Measurements from ENCODE around the gene PAQR4.
A peak's percentile ranks its signal among the peaks of the same experiment; 100 is the strongest.

The PAQR4 gene

DNA sequence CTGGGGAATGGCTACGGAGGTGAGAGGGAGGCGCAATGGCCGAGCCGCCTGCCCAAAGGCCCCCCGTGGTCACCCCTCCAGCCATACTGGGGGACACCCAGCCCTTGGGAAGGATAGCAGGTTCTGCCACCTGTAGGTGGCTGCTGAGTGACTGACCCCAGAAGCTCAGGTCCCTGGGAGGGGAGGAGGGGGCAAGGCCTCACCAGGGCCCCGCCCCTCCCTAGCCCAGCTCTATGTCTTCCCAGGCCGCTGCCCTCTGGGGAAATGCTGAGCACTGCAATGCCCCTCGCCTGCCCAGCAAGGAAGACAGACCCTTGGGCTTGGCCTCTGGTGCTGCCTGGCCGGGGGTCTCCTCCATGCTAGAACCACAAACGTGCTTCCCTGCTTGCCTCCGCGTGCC lies 32.2 kb downstream of the PAQR4 start:
- Histone ChIP-seq H4K8ac (ENCODE audit: low read depth, low read length) (no peak overlapping the region), H3K27me3 (ENCODE audit: control insufficient read depth in 3 of 3, insufficient read depth in 3 of 3, low read depth in 1 of 3, low read length in 3 of 3) (peaks cover 7 to 70% (median 19%) of the 10 kb centered on the region in 3 experiments), H3K14ac (ENCODE audit: low read length) (no peak overlapping the region), H3K23ac (ENCODE audit: low read depth, low read length, poor library complexity) (peak overlapping the region; percentile 12), H2AK5ac (ENCODE audit: low read depth, low read length) (peak overlapping the region; percentile 90), H3K9ac (ENCODE audit: low read depth, low read length, poor library complexity) (peak overlapping the region; percentile 78), H3K4me1 (ENCODE audit: control insufficient read depth in 2 of 2, insufficient read depth in 1 of 2, low read depth in 1 of 2, low read length in 2 of 2) (peaks cover 0 to 2% of the 10 kb centered on the region in 2 donors), H2BK5ac (ENCODE audit: low read length) (no peak overlapping the region), H2BK12ac (ENCODE audit: low read length) (peak overlapping the region; percentile 10), H3K36me3 (replicated peaks in 1 of 2; ENCODE audit: control insufficient read depth in 2 of 2, insufficient read depth in 2 of 2, low read length in 2 of 2) (no peaks in the 10 kb centered on the region), H2BK15ac (ENCODE audit: low read length) (peak overlapping the region; percentile 81), H3K79me1 (ENCODE audit: low read depth, low read length) (peaks cover 2% of the 10 kb centered on the region), H2AFZ (ENCODE audit: low read length) (no peak overlapping the region), H4K91ac (ENCODE audit: low read depth, low read length, poor library complexity) (no peak overlapping the region), H2BK120ac (ENCODE audit: low read depth, low read length) (no peak overlapping the region), H3K27ac (replicated peaks; ENCODE audit: low read length) (no peak overlapping the region), H3K4me2 (ENCODE audit: insufficient read depth, low read length, poor library complexity, severe bottlenecking) (no peak overlapping the region), H3K4me3 (ENCODE audit: low read length in 2 of 2) (no peak overlapping the region), H3K9me3 (replicated peaks in 1 of 2; ENCODE audit: control insufficient read depth in 2 of 2, insufficient read depth in 1 of 2, low read depth in 1 of 2, low read length in 2 of 2) (no peaks in the 10 kb centered on the region), H3K18ac (ENCODE audit: low read length) (peak overlapping the region; percentile 57), H3K4ac (ENCODE audit: low read length) (peak overlapping the region; percentile 37)
- no CpG with 5 or more reads among the region's 12 CpGs for WGBS, 2 donors (ENCODE audit: extremely low coverage in 2 of 2, insufficient read length in 2 of 2, insufficient replicate concordance in 1 of 2)
- no peak for DNase-seq (ENCODE audit: low spot score)

DNA sequence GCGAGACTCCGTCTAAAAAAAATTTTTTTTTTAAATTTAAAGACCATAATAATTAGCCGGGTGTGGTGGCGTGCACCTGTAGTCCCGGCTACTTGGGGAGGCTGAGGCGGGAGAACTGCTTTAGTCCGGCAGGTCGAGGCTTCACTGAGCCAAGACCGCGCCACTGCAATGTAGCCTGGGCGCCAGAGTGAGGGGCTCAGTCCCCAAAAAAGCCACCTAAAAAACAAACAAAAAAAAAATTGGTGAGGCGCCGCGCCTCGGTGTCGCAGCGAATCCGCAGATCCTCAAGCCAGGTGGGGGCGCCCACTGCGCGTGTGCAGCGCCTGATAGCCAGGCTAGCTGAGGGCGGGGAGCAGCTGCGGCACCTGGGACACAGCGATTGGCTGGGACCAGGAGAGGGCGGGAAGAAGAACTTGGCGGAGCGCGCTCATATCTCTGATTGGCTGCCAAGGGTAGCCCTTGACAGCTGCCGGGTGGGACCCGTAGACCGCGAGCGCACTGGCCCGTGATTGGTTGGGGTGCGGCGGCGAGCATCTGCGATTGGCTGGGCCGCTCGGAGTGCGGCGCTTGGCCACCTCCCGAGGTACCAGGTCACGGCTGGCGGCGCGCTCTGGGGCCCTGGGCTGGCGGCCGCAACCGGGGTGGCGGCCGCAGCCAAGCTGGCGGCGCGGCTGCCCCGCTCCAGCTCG lies 34.6 kb downstream of the PAQR4 start:
- no peak overlapping the region for H3K27ac ChIP-seq (replicated peaks; ENCODE audit: low read length)
- no peak overlapping the region for H2BK15ac ChIP-seq (ENCODE audit: low read length)
- H3K79me1 ChIP-seq (ENCODE audit: low read depth, low read length), result no peaks in the 10 kb centered on the region
- DNase-seq (ENCODE audit: low spot score), result peak; percentile 96
- H3K27me3 ChIP-seq (ENCODE audit: control insufficient read depth in 3 of 3, insufficient read depth in 3 of 3, low read depth in 1 of 3, low read length in 3 of 3), result peaks cover 20 to 64% (median 43%) of the 10 kb centered on the region in 3 experiments
- no peak overlapping the region for H4K91ac ChIP-seq (ENCODE audit: low read depth, low read length, poor library complexity)
- peaks cover 12 to 14% of the 10 kb centered on the region in 2 donors for H3K4me1 ChIP-seq (ENCODE audit: control insufficient read depth in 2 of 2, insufficient read depth in 1 of 2, low read depth in 1 of 2, low read length in 2 of 2)
- H3K9me3 ChIP-seq (replicated peaks in 1 of 2; ENCODE audit: control insufficient read depth in 2 of 2, insufficient read depth in 1 of 2, low read depth in 1 of 2, low read length in 2 of 2), result no peaks in the 10 kb centered on the region
- no CpG with 5 or more reads among the region's 58 CpGs for WGBS, 2 donors (ENCODE audit: extremely low coverage in 2 of 2, insufficient read length in 2 of 2, insufficient replicate concordance in 1 of 2)
- H2BK5ac ChIP-seq (ENCODE audit: low read length), result no peak overlapping the region
- peak overlapping the region; percentile 57 for H3K4me2 ChIP-seq (ENCODE audit: insufficient read depth, low read length, poor library complexity, severe bottlenecking)
- no peaks in the 10 kb centered on the region for H3K36me3 ChIP-seq (replicated peaks in 1 of 2; ENCODE audit: control insufficient read depth in 2 of 2, insufficient read depth in 2 of 2, low read length in 2 of 2)
- H2BK12ac ChIP-seq (ENCODE audit: low read length), result no peak overlapping the region
- peak overlapping the region; percentile 81 for H2AFZ ChIP-seq (ENCODE audit: low read length)
- H3K4me3 ChIP-seq (ENCODE audit: low read length in 2 of 2), result peak overlapping the region in 1 of 2 donors; percentile 32
- H2AK5ac ChIP-seq (ENCODE audit: low read depth, low read length), result no peak overlapping the region
- no peak overlapping the region for H2BK120ac ChIP-seq (ENCODE audit: low read depth, low read length)
- H3K14ac ChIP-seq (ENCODE audit: low read length), result no peak overlapping the region
- H4K8ac ChIP-seq (ENCODE audit: low read depth, low read length), result no peak overlapping the region
- H3K18ac ChIP-seq (ENCODE audit: low read length), result peak overlapping the region; percentile 64
- H3K23ac ChIP-seq (ENCODE audit: low read depth, low read length, poor library complexity), result no peak overlapping the region
- H3K4ac ChIP-seq (ENCODE audit: low read length), result no peak overlapping the region
- H3K9ac ChIP-seq (ENCODE audit: low read depth, low read length, poor library complexity), result no peak overlapping the region

DNA sequence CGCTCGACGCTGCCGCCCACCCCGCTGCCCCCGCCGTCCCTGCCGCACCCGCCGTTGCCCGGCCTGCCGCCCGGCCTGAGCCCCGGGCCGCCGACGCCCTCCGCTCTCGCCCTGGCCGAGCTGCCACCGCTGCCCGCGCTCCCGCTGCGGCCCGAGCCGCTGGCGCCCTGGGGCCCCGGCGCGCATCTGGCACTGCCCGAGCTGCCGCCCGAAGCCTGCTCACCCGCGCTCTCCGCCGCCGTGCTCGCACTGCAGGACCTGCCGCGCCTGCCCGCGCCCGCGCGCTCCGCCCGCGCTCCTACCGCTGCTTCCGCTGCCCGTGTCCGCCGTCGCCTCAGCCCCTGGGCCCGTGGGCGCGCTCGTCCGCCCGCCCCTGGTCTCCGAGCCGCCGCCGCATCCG lies 35.2 kb downstream of the PAQR4 start:
- Histone ChIP-seq H2AK5ac (ENCODE audit: low read depth, low read length) (no peak overlapping the region), H3K4ac (ENCODE audit: low read length) (no peak overlapping the region), H2AFZ (ENCODE audit: low read length) (no peak overlapping the region), H3K4me2 (ENCODE audit: insufficient read depth, low read length, poor library complexity, severe bottlenecking) (peak overlapping the region; percentile 57), H3K4me1 (ENCODE audit: control insufficient read depth in 2 of 2, insufficient read depth in 1 of 2, low read depth in 1 of 2, low read length in 2 of 2) (peaks cover 12 to 16% of the 10 kb centered on the region in 2 donors), H3K4me3 (ENCODE audit: low read length in 2 of 2) (peak overlapping the region; percentile 32 to 56), H3K27me3 (ENCODE audit: control insufficient read depth in 3 of 3, insufficient read depth in 3 of 3, low read depth in 1 of 3, low read length in 3 of 3) (peaks cover 22 to 58% (median 49%) of the 10 kb centered on the region in 3 experiments), H3K36me3 (replicated peaks in 1 of 2; ENCODE audit: control insufficient read depth in 2 of 2, insufficient read depth in 2 of 2, low read length in 2 of 2) (no peaks in the 10 kb centered on the region), H3K14ac (ENCODE audit: low read length) (no peak overlapping the region), H3K9ac (ENCODE audit: low read depth, low read length, poor library complexity) (no peak overlapping the region), H4K8ac (ENCODE audit: low read depth, low read length) (no peak overlapping the region), H3K9me3 (replicated peaks in 1 of 2; ENCODE audit: control insufficient read depth in 2 of 2, insufficient read depth in 1 of 2, low read depth in 1 of 2, low read length in 2 of 2) (no peaks in the 10 kb centered on the region), H2BK12ac (ENCODE audit: low read length) (no peak overlapping the region), H2BK15ac (ENCODE audit: low read length) (no peak overlapping the region), H3K79me1 (ENCODE audit: low read depth, low read length) (no peaks in the 10 kb centered on the region), H2BK5ac (ENCODE audit: low read length) (no peak overlapping the region), H3K23ac (ENCODE audit: low read depth, low read length, poor library complexity) (no peak overlapping the region), H3K18ac (ENCODE audit: low read length) (no peak overlapping the region), H2BK120ac (ENCODE audit: low read depth, low read length) (no peak overlapping the region), H3K27ac (replicated peaks; ENCODE audit: low read length) (no peak overlapping the region), H4K91ac (ENCODE audit: low read depth, low read length, poor library complexity) (no peak overlapping the region)
- no peak for DNase-seq (ENCODE audit: low spot score)
- WGBS, 2 donors (ENCODE audit: extremely low coverage in 2 of 2, insufficient read length in 2 of 2, insufficient replicate concordance in 1 of 2), result no CpG with 5 or more reads among the region's 67 CpGs

DNA sequence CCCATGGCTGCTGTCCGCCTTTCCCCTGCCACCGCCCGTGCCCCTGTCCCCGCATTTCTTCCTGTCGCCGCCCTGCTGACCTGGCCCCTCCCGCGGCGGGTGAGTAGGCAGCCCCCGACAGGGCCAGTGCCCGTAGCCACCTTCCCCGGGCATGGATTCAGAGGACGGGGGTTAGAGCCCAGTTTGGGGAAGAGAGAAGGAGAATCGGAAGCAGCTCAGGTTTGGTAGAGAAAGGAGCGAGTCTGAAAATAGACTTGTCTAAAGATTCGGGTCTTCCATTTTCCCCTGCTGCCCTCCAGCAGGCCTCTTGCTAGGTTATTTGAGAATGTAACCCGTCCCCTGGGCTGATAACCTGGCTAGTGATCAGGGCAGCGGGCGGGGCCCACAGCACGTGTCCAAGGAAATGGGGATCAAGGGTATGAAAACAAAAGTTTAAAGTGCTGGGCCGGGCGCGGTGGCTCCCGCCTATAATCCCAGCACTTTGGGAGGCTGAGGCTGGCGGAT lies 35.7 kb downstream of the PAQR4 start:
- no peak overlapping the region for H2BK120ac ChIP-seq (ENCODE audit: low read depth, low read length)
- H3K23ac ChIP-seq (ENCODE audit: low read depth, low read length, poor library complexity), result no peak overlapping the region
- H3K79me1 ChIP-seq (ENCODE audit: low read depth, low read length), result no peaks in the 10 kb centered on the region
- H4K8ac ChIP-seq (ENCODE audit: low read depth, low read length), result no peak overlapping the region
- no peak overlapping the region for H3K14ac ChIP-seq (ENCODE audit: low read length)
- no peak overlapping the region for H2BK5ac ChIP-seq (ENCODE audit: low read length)
- H2BK12ac ChIP-seq (ENCODE audit: low read length), result no peak overlapping the region
- no CpG with 5 or more reads among the region's 25 CpGs for WGBS, 2 donors (ENCODE audit: extremely low coverage in 2 of 2, insufficient read length in 2 of 2, insufficient replicate concordance in 1 of 2)
- H2AK5ac ChIP-seq (ENCODE audit: low read depth, low read length), result no peak overlapping the region
- no peak overlapping the region for H3K9ac ChIP-seq (ENCODE audit: low read depth, low read length, poor library complexity)
- no peak overlapping the region for H2BK15ac ChIP-seq (ENCODE audit: low read length)
- peaks cover 22 to 58% (median 54%) of the 10 kb centered on the region in 3 experiments for H3K27me3 ChIP-seq (ENCODE audit: control insufficient read depth in 3 of 3, insufficient read depth in 3 of 3, low read depth in 1 of 3, low read length in 3 of 3)
- no peak overlapping the region for H3K4me2 ChIP-seq (ENCODE audit: insufficient read depth, low read length, poor library complexity, severe bottlenecking)
- H2AFZ ChIP-seq (ENCODE audit: low read length), result peak overlapping the region; percentile 56
- no peak for DNase-seq (ENCODE audit: low spot score)
- no peak overlapping the region for H3K4ac ChIP-seq (ENCODE audit: low read length)
- peak overlapping the region in 1 of 2 donors; percentile 31 for H3K4me3 ChIP-seq (ENCODE audit: low read length in 2 of 2)
- H3K18ac ChIP-seq (ENCODE audit: low read length), result no peak overlapping the region
- H3K36me3 ChIP-seq (replicated peaks in 1 of 2; ENCODE audit: control insufficient read depth in 2 of 2, insufficient read depth in 2 of 2, low read length in 2 of 2), result no peaks in the 10 kb centered on the region
- no peak overlapping the region for H3K27ac ChIP-seq (replicated peaks; ENCODE audit: low read length)
- H3K9me3 ChIP-seq (replicated peaks in 1 of 2; ENCODE audit: control insufficient read depth in 2 of 2, insufficient read depth in 1 of 2, low read depth in 1 of 2, low read length in 2 of 2), result no peaks in the 10 kb centered on the region
- peaks cover 15 to 20% of the 10 kb centered on the region in 2 donors for H3K4me1 ChIP-seq (ENCODE audit: control insufficient read depth in 2 of 2, insufficient read depth in 1 of 2, low read depth in 1 of 2, low read length in 2 of 2)
- no peak overlapping the region for H4K91ac ChIP-seq (ENCODE audit: low read depth, low read length, poor library complexity)
